NOMO-1 (cell line): ENCODE measurements around the gene MEF2B.
"Not testable (repeated sequence)": the region's sequence is repeated elsewhere in the genome, so short reads cannot be mapped to it uniquely, and the experiment has no call there.

ENCODE experiments used
- DNase-seq, 2 experiments: peaks; one replicate each; lab custom pipeline; 2025; ENCODE audit not compliant: unreplicated experiment in 2 of 2; lab: John Stamatoyannopoulos, UW

MEF2B gene

GRCh38 chr19:19157808-19158207 lies 12.3 kb downstream of the MEF2B start:
- no peak for DNase-seq

GRCh38 chr19:19155495-19156219 lies 14.4 kb downstream of the MEF2B start:
- DNase-seq, result no peak

GRCh38 chr19:19154768-19155494 lies 15.1 kb downstream of the MEF2B start:
- no peak for DNase-seq

- DNase-seq, result no peak
Measured at GRCh38 chr19:19152668-19153384, 17.2 kb downstream of the MEF2B start.

GRCh38 chr19:19151418-19151817 lies 18.6 kb downstream of the MEF2B start:
- DNase-seq, result no peak

GRCh38 chr19:19149435-19149834 lies 20.6 kb downstream of the MEF2B start:
- DNase-seq, result no peak

- not testable (repeated sequence) for DNase-seq
Measured at GRCh38 chr19:19148504-19148903, 21.6 kb downstream of the MEF2B start.

GRCh38 chr19:19147344-19147743 lies 22.7 kb downstream of the MEF2B start:
- no peak for DNase-seq

- no peak for DNase-seq
Measured at GRCh38 chr19:19146865-19147264, 23.2 kb downstream of the MEF2B start.

GRCh38 chr19:19145684-19146608 lies 24.1 kb downstream of the MEF2B start:
- DNase-seq, result peak; percentile 39 to 58

- DNase-seq, result no peak
Measured at GRCh38 chr19:19145281-19145680, 24.8 kb downstream of the MEF2B start.

GRCh38 chr19:19142347-19142746 lies 27.7 kb downstream of the MEF2B start:
- DNase-seq, result no peak

- no peak for DNase-seq
Measured at GRCh38 chr19:19140476-19140875, 29.6 kb downstream of the MEF2B start.

GRCh38 chr19:19139876-19140229 lies 30.2 kb downstream of the MEF2B start:
- no peak for DNase-seq

GRCh38 chr19:19138109-19138981 lies 31.7 kb downstream of the MEF2B start, which contains the start of gene TMEM161A:
TMEM161A (minus strand) TSS chr19:19138478; CDS start chr19:19138428, 50 bp downstream.
- peak; percentile 96 to 98 for DNase-seq

- DNase-seq, result no peak
Measured at GRCh38 chr19:19137556-19138108, 32.4 kb downstream of the MEF2B start.

GRCh38 chr19:19135713-19136112 lies 34.4 kb downstream of the MEF2B start:
- not testable (repeated sequence) for DNase-seq

- DNase-seq, result no peak
Measured at GRCh38 chr19:19134687-19135158, 35.3 kb downstream of the MEF2B start.

- DNase-seq, result no peak
Measured at GRCh38 chr19:19133985-19134384, 36.1 kb downstream of the MEF2B start.
